ENCODE measurements around the gene PRELID3B.

PRELID3B gene

DNA sequence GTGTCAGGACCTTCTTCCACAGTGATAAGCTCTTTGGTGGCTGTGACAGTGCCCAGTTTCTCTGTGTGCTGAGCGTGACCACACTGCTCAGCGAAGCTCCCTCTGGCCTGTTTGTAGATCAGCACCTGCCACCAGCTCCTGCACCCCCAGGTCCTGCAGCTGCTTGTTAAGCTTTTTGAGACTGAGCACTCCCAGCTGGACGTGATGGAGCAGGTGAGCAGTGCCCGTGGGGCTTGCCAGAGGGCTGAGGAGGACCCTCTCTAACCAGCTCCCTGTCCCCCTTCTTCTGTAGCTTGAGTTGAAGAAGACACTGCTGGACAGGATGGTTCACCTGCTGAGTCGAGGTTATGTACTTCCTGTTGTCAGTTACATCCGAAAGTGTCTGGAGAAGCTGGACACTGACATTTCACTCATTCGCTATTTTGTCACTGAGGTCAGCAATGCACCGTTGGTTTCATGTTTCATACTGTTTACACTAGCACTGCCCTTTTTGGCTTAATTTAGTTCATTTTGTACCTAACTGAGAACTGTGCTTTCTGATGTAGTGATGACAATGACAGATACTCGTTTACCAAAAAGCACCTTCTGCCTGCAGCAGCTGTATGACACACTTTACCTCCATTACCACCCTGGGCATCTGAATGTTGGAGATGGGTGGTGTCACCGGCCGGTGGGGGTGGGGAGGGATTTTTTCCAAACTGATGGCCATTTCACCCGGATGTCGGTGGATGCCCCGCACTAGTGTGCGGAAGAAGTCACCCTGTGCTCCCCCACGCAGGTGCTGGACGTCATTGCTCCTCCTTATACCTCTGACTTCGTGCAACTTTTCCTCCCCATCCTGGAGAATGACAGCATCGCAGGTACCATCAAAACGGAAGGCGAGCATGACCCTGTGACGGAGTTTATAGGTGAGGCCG is 49.0 kb downstream of the PRELID3B start:
- DNase-seq (ENCODE audit: low read depth), result no peak

DNA sequence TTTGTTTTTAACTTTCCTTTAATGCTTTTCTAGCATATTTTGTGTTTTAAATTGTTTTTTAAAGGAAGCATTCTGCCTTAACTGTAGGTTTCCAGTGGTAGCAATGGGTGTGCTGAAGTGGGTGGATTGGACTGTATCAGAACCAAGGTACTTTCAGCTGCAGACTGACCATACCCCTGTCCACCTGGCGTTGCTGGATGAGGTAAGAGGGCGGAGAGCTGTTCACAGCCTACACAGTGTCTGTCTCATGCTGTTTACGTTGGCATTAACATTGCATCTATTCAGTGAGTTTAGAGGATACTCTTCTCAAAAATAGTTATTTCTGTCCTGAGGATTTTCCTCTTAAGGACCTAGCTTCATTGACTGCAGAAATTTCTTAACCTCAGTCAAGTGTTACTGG is 49.7 kb downstream of the PRELID3B start:
- DNase-seq (ENCODE audit: low read depth), result no peak

DNA sequence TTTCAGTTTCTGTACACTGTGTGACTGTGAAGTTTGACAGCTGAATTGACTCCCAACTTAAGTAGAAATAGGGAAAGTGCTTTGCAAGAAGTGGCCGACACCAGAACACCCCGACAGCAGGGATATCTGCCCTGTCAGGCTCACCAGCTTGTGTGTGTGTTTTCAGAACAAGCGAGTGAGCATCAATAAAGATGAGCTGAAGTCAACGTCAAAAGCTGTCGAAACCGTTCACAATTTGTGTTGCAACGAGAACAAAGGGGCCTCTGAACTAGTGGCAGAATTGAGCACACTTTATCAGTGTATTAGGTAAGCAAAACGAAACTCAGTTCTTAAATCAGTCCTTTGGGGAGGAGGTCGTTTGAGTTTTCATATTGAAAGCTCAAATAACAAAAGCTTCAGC is 50.9 kb downstream of the PRELID3B start:
- DNase-seq (ENCODE audit: low read depth), result no peak

DNA sequence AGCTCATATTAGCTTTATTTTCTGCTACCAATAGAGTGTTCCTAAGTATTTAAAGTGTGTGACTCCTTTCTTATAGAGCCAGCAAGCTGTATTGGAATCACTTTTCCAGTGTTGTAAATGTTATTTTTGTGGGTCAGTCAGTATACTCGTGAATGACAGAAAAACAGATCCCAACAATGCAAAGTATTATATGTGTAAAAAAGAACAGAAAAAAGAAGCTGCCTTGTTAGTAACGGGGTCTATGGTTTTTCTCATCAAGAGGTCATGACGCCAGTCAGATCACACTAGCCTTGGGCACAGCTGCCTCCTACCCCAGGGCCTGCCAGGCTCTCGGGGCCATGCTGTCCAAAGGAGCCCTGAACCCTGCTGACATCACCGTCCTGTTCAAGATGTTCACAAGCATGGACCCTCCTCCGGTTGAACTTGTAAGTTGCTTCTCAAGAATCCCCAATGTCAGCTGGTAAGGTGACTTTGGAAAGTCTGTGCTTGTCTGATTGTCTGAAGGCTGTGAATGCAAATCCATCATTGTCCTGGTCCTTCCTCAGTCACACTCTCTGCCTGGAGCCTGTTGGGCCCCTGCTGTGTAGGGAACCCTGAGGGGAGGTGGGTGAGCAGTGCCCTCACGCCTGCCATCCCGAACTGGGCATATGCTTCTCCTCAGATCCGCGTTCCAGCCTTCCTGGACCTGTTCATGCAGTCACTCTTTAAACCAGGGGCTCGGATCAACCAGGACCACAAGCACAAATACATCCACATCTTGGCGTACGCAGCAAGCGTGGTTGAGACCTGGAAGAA is 51.7 kb downstream of the PRELID3B start:
- DNase-seq (ENCODE audit: low read depth), result no peak

DNA sequence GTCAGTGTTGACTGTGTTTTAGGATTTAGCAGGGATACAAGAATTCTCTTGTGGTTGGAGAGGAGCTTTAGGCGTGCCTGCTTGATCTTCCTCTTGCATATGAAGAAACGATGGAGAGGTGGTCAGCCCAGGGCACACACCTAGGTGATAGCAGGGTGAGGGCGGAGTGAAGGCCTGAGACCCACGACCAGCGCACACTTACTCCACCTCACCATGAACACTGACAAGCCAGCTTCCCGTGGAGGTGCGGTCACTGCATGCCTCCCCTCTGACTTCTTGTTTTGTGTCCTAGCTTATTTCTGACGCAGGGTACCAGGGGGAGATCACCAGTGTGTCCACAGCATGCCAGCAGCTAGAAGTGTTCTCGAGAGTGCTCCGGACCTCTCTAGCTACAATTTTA is 53.4 kb downstream of the PRELID3B start:
- DNase-seq (ENCODE audit: low read depth), result no peak

DNA sequence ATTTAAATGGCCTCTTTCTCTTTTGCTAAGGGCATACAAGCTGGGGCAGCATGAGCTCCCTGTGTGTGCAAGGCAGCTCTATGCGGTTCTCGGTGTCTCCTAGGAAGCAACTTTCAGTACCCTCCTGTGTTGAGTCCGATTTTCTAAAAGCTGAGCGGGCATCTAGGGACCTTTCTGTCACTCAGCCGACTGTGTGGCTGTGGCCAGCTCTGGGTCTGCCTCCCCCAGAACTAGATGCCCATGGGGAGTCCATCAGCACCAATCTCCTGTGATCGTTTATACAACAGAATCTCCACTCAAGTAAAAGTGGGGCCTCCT is 54.1 kb downstream of the PRELID3B start:
- no peak for DNase-seq (ENCODE audit: low read depth)

DNA sequence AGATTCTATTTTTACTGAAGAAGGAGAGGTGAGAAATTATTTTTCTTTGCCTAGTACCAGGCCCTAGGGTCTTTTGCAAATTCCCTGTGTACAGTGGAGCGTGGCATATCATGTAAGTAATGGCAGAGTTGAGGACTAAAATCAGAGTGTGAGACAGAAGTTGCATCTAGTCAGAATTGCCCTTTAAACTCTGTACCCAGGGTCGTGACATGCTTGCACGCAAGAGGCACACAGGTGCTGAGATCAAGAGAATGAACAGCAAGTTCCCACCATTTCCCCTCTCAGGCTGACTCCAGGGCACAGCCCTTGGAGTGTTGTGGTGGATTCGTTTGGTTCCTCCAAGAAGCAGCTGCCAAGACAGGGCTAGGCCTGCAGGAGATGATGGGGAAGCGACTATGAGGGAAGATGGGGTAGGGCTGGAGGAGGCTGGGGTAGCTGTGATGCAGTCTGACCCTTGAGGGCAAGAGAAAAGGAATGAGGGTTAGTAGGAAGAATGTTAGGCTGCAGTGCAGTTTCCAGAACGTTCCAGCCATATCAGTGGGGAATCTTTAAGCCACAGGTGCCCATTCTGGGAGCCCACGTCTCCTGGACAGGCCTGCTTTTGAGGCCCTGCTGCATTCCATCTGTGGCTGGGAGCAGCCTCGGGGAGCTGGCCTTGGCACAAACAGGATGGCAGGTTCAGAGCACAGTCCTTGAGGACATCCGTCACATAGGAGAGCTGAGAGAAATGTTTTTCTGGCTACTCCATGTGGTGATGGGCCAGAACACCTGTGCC is 54.6 kb downstream of the PRELID3B start:
- DNase-seq (ENCODE audit: low read depth), result no peak

DNA sequence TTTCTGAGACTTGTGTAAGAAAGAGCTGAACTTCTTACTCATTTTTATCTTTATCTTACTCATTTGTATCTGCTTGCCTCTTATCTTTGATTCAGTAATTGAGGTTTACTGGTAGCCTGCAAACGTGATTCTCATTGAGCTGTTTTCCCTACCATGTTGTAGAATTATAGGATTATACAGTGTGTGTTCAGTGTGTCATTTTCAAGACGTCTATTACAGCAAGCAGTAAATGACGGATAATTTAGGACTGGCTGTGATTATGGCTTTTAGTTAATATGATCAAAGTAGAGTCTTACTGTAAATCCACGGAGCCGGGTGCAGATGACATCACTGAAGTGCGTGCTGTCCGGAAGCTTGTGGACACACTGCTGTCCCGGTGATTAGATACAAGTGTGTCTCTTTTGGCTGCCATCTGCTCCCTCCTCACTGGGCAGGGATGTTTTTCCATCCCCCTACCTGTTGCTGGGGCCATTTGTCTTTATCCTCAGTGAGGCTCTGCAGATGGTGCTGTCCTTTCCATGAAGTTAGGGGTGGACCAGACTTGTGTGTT is 55.5 kb downstream of the PRELID3B start:
- no peak for DNase-seq (ENCODE audit: low read depth)

DNA sequence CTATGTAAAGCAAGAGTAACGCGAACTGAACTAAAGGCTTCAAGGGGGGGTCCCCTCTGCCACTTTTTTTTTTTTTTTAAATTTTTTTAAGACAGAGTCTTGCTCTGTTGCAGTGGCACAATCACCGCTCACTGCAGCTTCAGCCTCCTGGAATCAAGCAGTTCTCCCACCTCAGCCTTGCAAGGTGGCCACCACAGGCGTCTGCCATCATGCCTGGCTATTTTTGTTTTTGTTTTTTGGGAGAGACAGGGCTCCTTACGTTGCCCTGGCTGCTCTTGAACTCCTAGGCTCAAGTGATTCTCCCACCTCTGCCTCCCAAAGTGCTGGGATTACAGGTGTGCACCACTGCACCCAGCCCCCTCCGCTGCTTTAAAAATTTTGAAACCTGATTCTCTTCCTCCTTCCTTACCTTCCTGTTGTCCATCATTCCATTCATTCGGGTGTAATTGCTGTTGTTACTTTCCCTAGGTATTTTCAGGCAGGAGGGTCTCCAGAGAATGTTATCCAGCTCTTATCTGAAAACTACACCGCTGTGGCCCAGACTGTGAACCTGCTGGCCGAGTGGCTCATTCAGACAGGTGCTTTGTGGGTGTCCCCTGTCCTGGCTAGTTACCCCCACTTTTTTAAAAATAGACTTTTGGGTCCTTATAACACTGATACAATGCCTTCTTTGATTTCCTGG is 56.2 kb downstream of the PRELID3B start:
- DNase-seq (ENCODE audit: low read depth), result no peak

DNA sequence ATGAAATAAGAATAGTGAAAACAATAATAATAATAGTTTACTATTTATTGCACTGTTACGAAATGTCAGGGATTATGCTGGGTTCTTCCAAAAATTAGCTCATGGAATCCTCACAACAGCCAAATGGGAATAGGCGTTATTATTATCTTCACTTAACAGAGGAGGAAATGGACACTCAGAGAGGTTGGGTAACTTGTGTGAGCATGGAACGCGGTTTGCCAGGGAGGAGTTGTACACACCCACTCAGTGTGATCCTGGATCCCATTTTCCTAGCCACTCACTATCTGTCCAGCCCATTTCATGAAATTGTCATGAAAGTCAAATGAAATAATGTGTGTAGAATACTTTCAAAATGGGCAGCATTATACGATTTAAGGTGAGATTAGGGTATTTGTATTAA is 56.9 kb downstream of the PRELID3B start:
- DNase-seq (ENCODE audit: low read depth), result no peak

DNA sequence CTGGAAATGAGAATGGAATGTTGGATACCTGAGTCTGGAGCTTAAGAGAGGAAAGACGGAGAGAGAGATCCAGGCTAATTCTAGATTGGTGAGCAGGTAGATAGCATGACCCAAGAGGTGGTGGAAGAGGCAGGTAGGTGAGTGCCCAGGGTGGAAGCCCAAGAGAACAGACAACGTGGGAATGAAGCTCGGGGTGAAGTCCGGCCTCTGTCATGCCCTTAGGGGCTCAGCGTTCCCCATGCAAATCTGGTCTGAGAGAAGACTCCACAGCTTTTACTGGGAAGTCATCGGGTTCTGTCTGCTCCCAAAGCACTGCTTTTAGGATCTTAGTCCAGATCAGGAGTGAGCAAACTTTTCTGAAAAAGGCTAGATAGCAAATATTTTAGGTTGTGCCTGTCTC is 57.9 kb downstream of the PRELID3B start:
- no peak for DNase-seq (ENCODE audit: low read depth)
